ENCODE measurements around the gene WDR77.

Gene WDR77

DNA sequence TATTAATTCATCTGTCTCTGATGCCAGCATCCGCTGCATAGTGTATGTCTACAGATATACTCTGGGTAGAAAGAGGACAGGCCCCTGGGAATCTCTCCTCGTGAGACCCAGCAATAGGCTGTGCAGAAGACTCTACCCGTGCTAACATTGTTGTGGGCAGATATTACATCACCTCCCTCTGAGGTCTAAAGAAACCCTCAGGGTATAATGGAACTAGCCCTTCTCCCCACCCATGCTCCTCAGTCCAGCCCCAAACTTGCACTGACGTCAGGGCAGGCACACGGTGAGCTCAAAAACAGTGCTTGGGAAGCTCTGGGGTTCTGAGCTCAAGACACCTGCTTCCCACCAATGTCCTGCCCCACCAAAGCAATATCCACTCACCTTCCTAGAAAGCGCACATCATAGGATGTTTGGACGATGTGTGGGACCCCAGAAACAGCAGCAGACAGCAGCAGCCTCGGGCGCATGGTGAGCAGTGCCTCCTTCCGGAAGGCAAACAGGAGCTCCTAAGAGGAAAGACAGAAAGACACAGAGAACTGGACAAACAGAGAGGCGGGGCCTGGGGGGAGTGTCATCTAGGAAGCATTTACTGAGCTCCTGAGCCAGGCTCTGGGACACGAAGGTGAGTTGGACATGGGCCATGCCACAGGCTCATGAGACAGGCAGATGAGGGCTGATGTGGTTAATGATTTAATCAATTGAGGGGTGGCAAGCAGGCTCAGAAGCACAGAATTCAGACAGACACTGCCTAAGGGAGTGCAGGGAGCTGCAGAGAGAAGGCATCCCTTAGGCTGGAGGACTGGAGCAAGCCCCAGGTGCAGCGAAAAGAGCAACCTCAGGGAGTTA is 26.3 kb downstream of the WDR77 start:
- peak; percentile 59 for DNase-seq

DNA sequence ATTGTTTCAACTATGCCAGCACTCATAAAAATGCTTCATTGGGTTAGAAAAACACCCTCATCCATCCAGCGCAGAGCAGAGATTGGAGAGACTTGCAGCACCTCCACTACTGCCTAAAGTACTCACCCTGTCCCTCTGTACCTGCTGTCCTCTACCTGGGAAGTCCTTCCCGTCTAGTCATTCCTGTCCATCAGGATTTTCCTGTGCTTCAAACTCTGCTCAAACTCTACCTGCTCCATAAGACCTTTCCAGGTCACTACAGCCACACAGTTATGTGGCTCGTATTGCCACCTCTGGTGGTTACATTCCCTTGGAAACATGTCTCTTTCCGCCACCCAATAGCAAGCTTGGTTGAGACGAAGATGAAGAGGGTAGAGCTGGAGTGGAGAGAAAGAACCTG is 28.7 kb downstream of the WDR77 start:
- no peak for DNase-seq

DNA sequence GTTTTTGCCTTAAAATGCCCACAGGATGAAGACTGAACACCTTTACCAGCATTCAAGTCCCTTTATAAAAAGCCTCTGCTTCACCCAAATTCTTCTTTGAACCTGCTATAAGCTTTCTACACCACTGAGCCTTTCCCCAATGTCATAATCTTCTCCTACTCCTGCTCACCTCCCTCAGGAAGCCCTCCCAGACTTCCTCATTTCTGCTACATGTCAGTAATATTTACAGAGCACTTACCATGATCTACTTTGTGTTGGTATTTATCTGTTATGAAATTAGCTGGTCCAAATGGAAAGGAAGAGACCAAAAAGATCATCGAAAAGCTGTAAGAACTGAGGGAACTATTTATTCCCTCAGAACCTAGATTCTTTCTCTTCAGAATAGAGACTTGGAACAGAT is 30.0 kb downstream of the WDR77 start:
- DNase-seq = no peak

DNA sequence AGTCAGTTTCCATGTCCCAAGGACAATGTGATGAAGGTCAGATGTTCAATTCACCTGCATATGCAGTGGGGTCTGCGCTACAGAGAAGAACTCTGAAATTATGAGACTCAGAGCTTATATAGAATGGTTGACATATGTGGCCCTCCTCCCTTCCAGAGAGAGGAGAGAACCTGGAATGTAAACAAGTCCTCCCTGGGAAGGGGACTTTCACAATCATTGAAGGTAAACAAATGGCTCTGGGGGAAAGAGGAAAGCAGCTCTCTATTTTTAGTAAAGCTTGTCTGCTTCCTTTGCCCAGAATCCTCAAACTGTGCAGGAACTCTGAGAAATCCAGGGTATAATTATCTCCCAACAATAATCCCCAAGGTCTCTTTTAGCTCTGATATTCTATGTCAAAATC is 31.3 kb downstream of the WDR77 start:
- DNase-seq = peak; percentile 11

DNA sequence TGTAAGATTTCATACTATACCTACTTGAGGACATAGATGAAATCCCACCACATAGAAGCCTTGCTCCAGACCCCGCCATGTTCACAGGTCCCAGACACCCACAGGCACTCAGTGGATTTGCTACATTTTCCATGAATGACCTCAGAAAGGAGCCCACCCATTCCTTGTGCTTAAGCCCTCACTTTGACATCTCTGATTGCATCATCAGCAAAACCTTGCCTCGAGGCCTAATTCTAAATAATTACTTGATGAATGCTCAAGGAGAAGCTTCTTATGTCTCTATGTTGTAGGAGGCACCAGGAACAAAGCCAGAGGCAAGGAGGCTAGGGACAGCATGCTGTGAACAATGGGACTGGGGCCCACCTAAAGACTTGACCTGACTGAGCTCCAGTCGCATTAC is 33.6 kb downstream of the WDR77 start:
- DNase-seq = no peak

DNA sequence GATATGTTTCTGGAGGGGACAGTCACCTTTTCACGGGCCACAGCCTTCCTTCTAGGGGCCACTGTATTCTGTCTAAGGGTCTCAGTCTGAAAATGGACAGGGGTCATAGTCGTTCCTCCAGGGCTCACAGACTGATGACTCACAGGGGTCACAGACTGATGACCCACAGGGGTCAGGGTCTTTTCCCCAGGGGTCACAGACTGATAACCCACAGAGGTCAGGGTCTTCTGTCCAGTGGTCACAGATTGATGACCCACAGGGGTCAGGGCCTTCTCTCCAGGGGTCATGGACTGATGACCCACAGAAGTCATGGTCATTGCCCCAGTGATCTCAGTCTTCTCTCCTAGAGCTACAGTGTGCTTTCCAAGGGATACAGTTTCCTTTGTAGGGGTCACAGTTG is 34.3 kb downstream of the WDR77 start:
- DNase-seq = no peak

DNA sequence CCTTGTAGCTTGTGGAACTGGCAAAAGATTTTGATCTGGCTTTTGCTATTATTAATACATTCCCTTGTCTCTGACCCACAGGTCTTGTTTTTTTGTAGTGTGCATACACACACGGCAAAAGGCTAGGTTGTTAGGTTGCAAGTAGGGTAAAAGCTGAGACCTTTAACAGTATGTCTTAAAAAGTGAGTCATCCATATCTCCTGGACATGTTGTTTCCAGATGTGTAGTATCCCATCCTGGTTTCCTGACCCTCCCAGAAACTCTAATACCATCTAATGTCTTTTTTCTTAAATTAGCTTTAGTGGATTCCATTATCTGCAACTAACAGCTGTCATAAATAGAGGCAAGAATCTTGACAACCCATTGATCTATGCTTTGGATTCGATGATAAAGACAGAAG is 36.2 kb downstream of the WDR77 start:
- no peak for DNase-seq

DNA sequence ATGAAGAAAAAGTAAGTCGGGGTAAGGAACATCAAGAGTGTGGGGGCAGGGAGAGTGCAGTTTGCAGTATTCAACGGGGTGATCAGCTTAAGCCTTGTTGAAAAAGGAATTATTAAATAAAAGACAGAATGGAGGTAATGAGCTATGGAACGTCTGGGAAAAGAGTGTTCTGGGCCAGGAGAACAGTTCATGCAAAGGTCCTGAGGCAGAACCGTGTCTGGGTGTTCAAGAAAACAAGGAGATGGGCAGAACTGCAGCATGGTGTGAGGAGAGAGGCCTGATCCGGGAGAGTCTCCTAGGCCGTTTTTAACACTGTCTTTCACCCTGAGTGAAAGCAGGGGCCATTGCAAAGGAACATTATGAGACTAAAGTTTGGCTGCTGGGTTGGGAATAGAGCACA is 41.8 kb downstream of the WDR77 start:
- no peak for DNase-seq

DNA sequence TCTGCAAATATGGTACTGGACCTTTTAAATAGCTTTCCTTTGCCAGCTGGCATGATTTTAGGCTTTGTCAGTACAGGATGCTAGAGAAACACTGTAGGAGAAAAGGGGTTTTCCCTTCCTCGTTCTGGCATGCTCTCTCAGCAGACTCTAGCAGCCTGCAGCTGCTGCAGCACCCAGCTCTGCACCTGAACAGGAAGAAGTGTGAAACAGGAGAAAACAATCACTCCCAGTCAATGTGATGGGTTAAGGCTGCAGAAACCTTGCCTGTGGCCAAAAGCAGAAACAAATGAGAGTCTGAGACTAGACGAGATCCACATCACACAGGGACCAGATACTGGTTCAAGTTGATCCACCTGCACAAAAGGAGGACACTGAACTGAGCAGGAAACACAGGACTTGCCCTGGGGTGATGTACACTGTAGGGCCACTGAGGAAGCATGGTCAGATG is 42.7 kb downstream of the WDR77 start:
- peak; percentile 93 for DNase-seq

DNA sequence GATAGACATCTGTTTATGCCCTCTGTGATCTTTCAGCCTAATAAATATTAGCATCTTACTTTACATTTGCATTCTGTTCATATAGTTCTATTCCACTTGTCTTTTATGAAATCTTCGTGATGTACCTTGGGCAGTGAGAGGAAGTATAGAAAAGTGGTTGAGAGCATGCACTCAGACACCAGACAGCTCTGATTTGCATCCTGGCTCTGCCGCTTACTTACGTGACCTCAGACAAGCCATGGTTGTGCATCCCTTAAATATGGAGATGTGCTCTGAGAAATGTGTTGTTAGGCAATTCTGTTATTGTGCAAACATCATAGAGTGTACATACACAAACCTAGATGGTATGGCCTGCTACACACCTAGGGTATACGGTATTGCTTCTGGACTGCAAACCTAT is 44.5 kb downstream of the WDR77 start:
- no peak for DNase-seq

DNA sequence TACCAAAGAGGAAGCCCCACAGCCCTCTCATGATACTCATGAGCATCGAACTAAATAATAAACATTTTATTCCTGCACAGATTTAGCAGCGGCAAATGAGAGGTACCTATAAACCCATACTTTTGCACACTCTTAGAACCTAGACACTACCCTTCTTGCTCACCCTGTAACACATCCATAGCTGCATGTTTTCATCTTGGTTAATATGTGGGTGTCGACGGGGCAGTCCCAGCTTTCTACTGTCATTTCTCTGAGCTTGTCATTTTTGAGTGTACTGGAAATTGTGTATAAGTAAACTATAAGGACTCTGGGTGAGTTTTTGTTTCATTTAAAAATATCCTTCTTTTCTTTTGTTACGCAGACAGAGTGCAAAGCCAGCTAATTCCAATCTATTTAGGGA is 47.0 kb downstream of the WDR77 start:
- no peak for DNase-seq

DNA sequence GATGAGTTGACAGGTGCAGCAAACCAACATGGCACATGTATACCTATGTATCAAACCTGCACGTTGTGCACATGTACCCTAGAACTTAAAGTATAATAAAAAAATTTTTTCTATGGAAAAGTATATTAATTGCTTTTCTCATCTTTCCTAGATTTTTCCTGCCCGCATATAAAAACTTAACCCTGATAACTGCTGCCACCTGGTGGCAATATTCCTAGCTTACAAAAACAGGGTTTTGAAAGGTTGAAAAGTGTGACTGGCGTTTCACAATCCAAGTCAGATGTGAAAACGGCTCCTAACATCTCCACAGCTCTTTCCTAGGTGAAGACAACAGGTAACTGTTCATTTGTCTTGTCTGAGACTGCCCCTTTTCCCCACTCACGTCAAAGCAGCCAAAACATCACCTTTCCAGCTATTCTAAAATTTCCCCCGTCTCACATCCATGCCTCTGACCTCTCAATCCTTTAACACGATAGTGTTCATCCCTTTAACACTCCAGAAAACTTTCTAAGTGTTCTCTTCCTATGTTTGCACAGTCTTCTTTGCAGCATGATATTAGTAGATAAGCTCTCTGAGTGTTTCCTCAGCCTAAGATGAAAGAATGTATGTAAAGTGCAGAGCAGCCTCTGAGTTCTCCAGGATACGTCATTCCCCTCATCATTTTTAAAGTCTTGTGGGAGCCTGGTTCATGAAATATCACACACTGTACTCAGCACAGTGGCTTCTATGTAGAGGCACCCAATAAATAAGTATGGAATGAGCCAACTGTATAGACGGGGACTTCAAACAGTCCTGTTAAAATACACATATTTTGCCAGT is 49.1 kb downstream of the WDR77 start:
- DNase-seq = no peak

DNA sequence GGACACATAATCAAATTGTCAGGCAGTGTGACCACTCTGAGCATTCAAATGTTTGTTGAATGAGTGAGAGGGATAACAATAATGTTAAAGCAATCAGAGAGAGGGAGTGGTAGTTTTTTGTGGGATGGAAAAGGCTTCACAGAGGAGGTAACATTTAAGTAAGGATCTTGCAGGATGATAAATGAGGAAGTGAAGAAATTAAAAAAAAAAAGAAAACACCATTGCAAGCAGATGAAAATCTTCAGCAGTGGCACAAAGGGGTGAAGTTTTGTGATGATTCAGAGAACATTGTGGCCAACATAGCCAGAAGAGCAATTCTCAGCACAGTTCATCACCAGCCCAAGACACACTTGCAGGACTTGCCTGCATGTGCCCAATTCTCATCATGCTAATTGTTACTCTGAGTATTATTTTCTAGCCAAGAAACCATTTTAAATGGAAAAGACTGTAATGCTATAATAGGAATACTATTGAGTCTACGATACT is 56.6 kb downstream of the WDR77 start:
- DNase-seq = no peak

DNA sequence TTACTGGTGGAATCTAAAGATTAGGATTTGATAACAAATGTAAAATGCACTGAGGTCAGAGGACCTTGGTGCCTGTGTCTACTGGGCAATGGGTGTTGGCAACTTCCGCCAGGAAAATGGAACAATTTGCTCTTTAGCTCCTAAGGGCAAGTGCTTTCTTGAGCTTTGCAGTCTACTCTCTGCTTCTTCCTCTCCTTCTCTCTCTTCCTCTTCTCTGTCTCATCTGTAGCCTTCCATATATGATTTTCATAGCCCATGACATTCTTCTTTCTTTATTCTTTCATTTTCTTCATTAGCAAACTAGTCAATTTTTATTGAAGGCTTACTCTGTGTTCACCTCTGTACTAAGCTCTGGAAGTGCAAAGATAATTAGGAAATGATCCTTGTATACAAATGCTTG is 57.0 kb downstream of the WDR77 start:
- no peak for DNase-seq
